ENCODE data around the gene GIPC2.
"Not testable (repeated sequence)": the region's sequence is repeated elsewhere in the genome, so short reads cannot be mapped to it uniquely, and the experiment has no call there.

The GIPC2 gene

DNA sequence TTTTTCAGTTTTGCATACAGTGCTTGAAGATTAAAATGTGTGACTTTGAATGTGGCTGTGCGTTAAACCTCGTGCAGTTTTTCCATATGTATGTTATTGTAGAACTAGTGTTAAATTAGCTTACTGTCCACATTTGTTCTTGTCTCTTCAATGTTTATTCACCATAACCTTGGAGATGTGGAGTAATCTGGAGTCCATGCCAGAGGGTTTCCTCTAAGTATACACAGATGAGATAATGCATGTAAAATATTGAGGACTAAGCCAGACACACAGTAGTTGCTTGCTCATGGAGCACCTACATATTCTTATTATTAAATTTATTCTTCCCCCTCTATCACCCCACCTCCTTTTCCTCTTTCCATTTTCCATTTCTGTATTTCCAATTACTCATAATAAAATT is 7.7 kb upstream of the GIPC2 start:
- FAIRE-seq, result no peak

GRCh38 chr1:78038491-78038939 is 7.3 kb upstream of the GIPC2 start:
- peak; percentile 55 for FAIRE-seq

- FAIRE-seq, result no peak
These were observed 5.2 kb upstream of the GIPC2 start for GRCh38 chr1:78040484-78041089.

DNA sequence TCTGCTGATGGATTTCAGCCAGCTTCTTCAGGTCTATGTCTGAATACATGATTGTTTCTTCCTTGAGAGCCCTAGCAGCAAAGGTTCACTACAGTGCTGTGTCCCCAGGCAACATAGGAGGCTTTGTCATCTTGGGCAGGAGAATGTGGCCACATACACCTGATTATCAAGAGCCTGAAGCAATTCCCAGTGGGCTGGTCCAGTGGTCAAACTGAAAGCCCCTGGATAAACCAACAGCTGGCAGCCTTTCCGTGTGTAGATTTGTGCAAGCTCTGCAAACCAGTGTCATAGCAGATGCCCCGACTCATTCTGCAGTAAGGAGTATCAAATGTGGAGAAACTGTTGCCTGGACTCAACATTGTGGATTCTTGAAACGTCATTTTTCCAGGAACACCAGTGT is 2.3 kb upstream of the GIPC2 start:
- no peak for FAIRE-seq

DNA sequence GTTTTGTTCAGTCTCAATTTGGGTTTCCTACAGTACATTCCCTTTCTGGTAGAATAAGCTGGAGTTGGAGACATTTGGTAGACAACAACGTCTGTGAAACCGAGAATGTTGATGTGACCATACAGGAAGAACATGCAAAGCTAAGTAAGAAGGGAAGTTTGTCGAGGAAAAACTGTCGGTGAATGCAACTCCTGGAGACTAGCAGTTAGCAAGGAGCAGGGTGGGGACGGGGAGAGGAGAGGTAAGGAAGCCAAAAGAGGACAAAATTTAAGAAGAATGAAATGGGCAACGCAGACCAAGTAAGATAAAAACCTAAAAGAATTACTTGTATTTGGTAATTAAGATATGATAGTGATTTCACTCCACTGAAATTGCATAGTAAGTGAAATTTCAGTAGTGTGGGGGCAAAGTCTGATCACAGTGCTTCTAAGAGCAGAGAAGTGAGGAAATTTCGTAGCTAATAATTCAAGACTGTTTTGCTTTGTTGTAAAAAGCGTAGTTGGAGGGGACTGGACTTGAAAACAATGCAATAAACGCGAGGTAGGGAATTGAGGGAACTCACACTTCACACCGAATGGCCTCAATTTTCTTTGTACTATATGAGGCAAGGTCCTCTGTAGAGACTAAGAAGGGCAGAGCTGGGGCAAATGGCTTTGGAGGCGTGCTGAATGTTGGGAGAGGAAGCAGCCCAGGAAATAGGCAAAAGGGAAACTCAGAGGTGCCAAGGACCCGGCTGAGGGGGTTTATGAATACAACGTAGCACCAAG is 787 bp upstream of the GIPC2 start:
- no peak for FAIRE-seq

DNA sequence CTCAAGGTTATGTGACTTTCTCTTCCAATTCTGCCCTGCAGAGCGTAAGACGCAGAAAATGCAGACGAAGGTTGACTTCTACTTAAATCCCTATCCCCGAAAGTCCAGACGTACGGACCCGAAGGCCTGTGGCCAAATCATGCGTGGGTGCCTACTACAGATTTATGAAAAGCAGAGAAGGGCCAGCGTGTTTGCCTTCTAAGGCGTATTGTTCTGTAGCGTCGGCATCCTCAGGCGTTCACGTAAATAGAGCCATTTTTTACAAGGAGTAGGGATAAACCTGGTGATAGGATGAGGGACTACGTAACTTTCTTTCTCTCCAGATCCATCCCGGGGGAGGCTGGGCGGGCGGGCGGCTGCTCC is 222 bp upstream of the GIPC2 start:
- FAIRE-seq, result no peak

- FAIRE-seq, result no peak
These were observed 1.3 kb downstream of the GIPC2 start for GRCh38 chr1:78047106-78047505.

DNA sequence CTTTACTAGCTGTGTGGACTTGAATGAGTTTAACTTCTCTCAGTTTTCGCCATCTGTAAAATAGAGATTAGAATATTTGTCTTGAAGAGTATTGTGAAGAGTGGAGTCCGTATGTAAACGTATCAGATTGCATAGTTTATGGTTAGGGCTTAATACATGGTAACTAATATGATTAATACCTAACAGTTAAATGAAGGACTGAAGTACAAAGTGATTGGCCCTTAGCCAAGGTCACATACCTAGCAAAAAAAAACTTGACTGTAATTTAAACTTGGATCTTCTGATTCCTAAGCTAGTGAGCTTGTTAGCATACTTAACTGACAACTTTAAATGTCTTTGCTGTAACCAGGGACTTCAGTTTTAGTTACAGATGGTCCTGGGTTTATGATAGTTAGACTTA is 1.9 kb downstream of the GIPC2 start:
- FAIRE-seq, result no peak

GRCh38 chr1:78048446-78048845 is 2.7 kb downstream of the GIPC2 start:
- no peak for FAIRE-seq

DNA sequence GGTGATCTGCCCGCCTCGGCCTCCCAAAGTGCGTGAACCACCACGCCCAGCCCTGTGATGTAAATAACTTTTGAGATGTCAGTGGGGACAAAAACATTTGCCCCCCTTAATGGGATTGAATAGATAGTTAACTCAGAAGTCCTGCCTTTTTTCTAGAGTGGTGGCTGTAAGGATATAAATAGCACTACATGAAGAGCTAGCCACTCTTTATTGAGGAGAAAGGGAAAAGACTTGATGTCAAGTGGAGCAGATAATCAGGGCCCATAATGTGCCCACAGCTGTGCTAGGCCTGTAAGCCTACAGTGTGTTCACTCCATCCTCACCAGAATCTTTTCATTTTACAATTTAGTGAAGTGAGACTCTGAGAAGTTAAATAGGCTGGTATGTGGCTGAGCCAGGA is 3.6 kb downstream of the GIPC2 start:
- no peak for FAIRE-seq

DNA sequence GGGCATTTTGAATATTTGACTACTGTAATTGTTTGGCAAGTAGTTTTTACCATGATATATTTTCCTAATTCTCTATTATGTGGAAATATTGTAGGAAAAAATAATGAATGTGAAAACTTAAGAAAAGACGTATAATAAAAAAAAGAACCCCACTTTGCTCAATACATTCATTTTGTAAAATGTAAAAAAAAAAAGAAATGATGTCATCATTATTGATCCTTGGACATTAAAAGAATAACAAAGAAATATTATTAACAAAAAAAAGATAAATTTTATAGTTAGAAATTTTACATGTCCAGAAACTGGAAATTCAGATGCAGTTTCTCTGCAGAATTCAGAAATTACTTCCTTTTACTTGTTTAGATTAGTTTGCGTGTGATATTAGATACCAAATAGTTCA is 5.2 kb downstream of the GIPC2 start:
- FAIRE-seq, result peak; percentile 14

GRCh38 chr1:78052685-78053405 is 7.1 kb downstream of the GIPC2 start:
- no peak for FAIRE-seq

DNA sequence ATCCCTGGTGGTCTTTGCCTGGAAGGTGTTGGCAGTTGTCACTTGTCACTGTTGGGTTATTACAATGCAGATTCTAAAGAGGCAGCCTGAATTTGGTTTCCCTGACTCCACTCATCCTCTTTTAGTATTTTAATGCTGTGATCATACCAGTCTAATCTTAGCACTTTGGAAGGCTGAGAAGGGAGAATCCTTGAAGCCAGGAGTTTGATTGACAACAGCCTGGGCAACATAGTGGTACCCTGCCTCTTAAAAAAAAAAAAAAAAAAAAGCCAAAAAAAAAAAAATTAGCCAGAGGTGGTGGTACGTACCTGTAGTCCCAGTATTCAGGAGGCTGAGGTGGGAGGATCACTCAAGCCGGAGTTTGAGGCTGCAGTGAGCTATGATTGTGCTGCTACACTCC is 7.7 kb downstream of the GIPC2 start:
- FAIRE-seq, result no peak

DNA sequence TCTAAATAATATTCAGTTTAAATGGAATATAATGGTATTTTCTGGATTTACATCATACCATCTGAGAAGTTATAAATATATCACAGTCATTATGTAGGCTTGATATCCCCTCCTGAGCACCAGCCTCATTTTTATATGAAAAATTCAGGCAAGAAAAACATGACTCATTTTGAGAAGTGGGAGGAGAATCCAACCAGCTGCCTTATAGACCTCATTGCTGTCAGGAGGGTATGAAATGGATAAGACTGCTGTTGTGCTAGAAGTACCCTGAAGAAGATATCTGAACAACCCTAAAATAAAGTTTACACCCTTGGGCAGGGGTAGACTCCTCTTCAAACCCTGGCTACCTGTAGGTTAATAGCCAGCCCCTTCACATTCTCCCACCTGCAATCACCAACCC is 8.8 kb downstream of the GIPC2 start:
- FAIRE-seq, result no peak

DNA sequence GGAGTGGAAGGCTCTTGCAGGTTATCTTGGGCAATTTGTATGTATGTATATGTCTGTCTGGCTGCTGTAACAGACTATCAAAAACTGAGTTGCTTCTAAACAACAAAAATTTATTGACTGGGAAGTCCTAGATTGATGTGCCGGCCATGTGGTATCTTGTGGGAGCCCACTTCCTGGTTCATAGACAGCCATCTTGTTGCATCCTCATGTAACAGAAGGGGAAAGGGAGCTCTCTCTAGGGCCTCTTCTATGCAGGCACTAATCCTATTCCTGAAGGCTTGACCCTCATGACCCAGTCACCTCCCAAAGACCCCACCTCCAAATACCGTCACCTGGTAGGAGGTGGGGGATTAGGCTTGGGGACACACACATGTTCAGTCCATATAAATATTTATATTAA is 9.2 kb downstream of the GIPC2 start:
- no peak for FAIRE-seq

- no peak for FAIRE-seq
These were observed 9.9 kb downstream of the GIPC2 start for GRCh38 chr1:78055565-78056132.

DNA sequence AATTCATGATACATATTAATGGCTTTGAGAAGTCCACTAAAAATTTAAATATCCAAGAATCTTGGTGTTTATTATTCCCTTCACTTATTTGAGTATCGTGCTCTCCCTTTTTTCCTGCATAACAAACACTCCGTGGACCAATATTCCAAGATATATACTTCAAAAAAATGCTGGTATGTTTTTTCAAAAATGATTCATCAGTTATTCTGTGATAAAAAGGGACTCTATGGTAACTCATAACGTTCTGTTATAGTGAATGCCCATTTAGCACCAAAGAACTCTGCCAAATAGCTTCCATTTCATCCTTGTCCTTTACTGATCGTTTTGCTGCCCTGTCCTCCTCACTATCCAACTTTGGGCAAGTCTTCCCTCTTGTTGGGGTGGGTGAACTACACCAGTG is 12.9 kb downstream of the GIPC2 start:
- no peak for FAIRE-seq

DNA sequence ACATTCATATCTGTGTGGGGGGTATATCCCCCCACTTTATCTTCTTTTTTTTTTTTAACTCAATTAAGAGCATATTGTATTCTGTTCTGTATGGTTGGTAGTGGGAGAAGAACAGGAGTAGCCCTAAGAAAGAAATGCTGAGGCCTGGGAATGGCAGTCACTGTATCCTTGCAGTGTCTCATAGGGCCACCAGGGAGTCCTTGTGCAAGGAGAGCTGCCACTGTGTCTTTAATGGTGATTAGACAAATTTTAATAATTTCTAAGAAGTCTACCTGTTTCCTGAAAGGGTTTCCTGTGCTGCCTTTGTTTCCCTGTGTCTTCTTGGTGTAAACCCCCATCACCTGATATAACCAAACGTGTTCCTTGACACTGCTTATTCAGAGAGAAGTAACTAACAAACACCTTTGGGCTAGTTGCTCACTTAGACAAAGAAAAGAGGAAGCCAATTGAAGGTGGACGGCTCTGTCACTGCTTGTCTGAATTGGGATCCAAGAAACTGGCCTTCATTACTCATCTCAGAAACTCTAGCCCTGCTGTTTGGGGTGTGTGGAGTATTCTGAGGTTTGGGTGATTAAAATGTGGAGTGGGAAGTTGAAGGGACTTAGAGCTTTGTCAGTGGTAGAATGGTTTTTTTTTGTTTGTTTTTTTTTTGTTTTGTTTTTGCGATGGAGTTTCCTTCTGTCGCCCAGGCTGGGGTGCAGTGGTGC is 15.2 kb downstream of the GIPC2 start:
- FAIRE-seq, result no peak

DNA sequence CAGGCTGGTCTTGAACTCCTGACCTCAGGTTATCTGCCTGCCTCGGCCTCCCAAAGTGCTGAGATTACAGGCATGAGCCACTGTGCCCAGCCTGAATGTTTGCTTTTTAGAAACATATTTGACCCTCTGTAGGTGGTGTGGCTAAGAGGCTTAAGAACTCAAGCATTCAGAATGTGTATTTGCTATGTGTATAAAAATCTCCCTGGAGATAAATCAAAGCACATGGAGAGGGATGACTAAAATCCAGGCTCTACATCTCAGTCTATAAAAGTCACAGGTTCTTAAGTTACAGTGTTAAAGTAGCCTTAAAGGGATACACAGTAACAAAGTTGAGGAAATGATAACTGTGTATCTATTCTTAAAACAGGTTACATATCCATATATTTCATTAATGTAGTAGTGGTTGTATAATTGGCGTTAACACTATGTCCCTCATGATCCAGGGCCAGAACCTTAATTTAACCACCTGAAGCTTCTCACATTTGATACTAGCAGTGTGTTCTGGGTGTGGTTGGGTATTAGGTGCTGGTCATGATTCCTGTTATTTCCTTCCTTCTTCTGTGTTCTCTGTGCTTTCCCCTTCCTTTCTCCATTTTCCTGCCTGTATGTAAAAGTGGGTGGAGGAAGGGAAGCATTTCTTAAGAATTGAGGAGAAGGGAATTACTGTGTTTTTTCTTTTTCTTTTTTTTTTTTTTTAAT is 16.2 kb downstream of the GIPC2 start:
- FAIRE-seq, result no peak

- FAIRE-seq, result not testable (repeated sequence)
These were observed 19.1 kb downstream of the GIPC2 start for GRCh38 chr1:78064886-78065285.

DNA sequence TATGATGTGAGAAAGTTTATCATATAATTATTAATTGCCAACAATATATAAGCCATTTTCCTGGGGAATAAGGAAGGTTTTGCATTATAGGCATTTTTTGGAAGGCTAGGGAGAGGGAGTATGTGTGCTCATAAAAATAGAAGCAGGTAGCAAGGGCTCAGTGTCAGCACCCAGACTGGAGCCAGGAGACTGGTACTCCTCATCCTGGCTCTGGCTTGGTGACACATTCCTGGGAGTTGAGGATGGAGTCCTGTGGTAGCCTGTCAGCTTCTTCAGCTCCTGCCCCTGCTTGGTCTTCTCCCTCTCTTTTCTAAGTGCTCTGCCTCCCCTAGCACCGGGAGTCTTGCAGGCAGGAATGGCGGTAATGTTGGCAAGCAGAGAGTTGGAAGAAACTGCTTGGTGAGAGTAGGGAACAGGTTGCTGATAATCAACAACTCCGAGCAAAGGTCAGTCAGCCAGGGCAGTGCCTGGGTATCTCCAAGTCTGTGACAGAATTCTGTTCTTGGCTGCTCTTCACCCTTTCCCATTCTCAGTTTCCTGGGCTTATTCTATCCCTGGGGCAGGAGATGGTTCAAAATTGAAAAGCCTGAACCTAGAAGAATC is 23.0 kb downstream of the GIPC2 start:
- no peak for FAIRE-seq

- no peak for FAIRE-seq
These were observed 24.0 kb downstream of the GIPC2 start for GRCh38 chr1:78069784-78070183.
